Activated naive CD4-positive, alpha-beta T cell treated with anti-CD3 and anti-CD28 coated beads for 36 hours (primary cell): ENCODE results near the gene P2RY12. TPM values are rescaled to one million over a fixed set of nuclear protein-coding genes. Genes with fewer than 3 reads are reported as not detected.

ENCODE experiments used
- CTCF ChIA-PET: fragments of 350-600 bp; sonication (Branson Sonifier 250); formaldehyde crosslinking; loops from one replicate; lab custom pipeline; 2021; ENCODE audit warnings: antibody characterized with exemption; lab: Charles Lee
- DNase-seq: peaks from one replicate; pipeline ENCODE4 v3.0.0-alpha.2; 2020
- H3K27ac Mint-ChIP-seq: one replicate; pipeline ENCODE4 v1.8.0; 2021; ENCODE audit warnings: mild to moderate bottlenecking, mixed read lengths
- H3K27me3 Mint-ChIP-seq: one replicate; pipeline ENCODE4 v1.8.0; 2021; ENCODE audit warnings: low read depth, mixed read lengths
- H3K36me3 Mint-ChIP-seq: one replicate; pipeline ENCODE4 v1.8.0; 2021; ENCODE audit warnings: low read depth, mixed read lengths
- H3K4me1 Mint-ChIP-seq: one replicate; pipeline ENCODE4 v1.8.0; 2021; ENCODE audit warnings: low read depth, mixed read lengths
- H3K4me3 Mint-ChIP-seq: one replicate; pipeline ENCODE4 v1.8.0; 2021; ENCODE audit warnings: mild to moderate bottlenecking, moderate library complexity, mixed read lengths
- H3K9me3 Mint-ChIP-seq: one replicate; pipeline ENCODE4 v1.8.0; 2021; ENCODE audit warnings: mixed read lengths
- intact Hi-C: fragments of 100-400 bp; cut with micrococcal nuclease; formaldehyde crosslinking; loops from one replicate; pipeline ENCODE4 v1.15.1; 2023
- total RNA-seq, 2 experiments: library from RNA; stranded (reverse); gene quantifications; one replicate each; pipeline ENCODE4 v1.2.3, GENCODE V29; 2021

The P2RY12 gene
- not detected for total RNA-seq

GRCh38 chr3:151384741-151385174, at the start of gene P2RY12:
TSS of gene P2RY12 (minus strand) at chr3:151384753. CDS start at chr3:151338845, 45,908 bp downstream.
- H3K27me3 Mint-ChIP-seq, result no peaks in the 10 kb centered on the region
- no peak for DNase-seq
- H3K27ac Mint-ChIP-seq, result no peak within 1 kb of the TSS
- CTCF ChIA-PET, result no interaction called here
- no peaks in the 10 kb centered on the region for H3K36me3 Mint-ChIP-seq
- H3K4me1 Mint-ChIP-seq, result peaks cover 5% of the 10 kb centered on the region
- no peak within 1 kb of the TSS for H3K4me3 Mint-ChIP-seq
- no peaks in the 10 kb centered on the region for H3K9me3 Mint-ChIP-seq
- intact Hi-C loops, result no loop called here

GRCh38 chr3:151432616-151433372, 48.2 kb upstream of the P2RY12 start:
- no peaks in the 10 kb centered on the region for H3K4me1 Mint-ChIP-seq
- no peaks in the 10 kb centered on the region for H3K36me3 Mint-ChIP-seq
- no peak overlapping the region for H3K4me3 Mint-ChIP-seq
- CTCF ChIA-PET, result no interaction called here
- H3K9me3 Mint-ChIP-seq, result no peaks in the 10 kb centered on the region
- H3K27ac Mint-ChIP-seq, result no peak overlapping the region
- intact Hi-C loops, result no loop called here
- no peak for DNase-seq
- H3K27me3 Mint-ChIP-seq, result peaks cover 6% of the 10 kb centered on the region

DNA sequence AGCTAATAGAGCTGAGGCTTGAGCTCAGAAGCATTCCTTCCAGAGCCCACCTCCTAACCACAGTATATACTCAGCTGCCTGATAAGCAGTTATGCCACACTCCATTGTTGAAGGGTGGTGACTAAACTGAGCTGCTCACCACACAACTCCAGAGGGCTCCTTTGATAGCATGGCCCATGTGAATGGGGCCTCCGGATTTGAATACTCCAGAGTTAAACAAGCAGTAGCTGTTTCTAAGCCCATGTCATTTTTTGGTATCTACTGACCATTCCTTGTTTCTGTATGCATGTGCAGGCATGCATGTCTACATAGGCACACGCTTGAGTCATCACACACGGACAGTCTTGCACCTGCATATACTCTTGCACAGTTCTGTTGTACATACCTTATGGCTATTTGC, 47.4 kb upstream of the P2RY12 start:
- Mint-ChIP-seq H3K27ac (no peak overlapping the region), H3K36me3 (no peaks in the 10 kb centered on the region), H3K4me3 (no peak overlapping the region), H3K4me1 (no peaks in the 10 kb centered on the region), H3K27me3 (peaks cover 5% of the 10 kb centered on the region), H3K9me3 (no peaks in the 10 kb centered on the region)
- intact Hi-C loops, result no loop called here
- DNase-seq, result no peak
- CTCF ChIA-PET, result interaction anchor here (0.6 to 1.2 kb wide), 2 partner anchors 8 to 1041 kb away, joined by 3 read pairs; no protein-coding TSS in a partner anchor

GRCh38 chr3:151430821-151431484, 46.4 kb upstream of the P2RY12 start:
- intact Hi-C loops, result no loop called here
- no peak for DNase-seq
- no peaks in the 10 kb centered on the region for H3K36me3 Mint-ChIP-seq
- H3K4me3 Mint-ChIP-seq, result no peak overlapping the region
- no peaks in the 10 kb centered on the region for H3K9me3 Mint-ChIP-seq
- H3K27me3 Mint-ChIP-seq, result peaks cover 4% of the 10 kb centered on the region
- CTCF ChIA-PET, result interaction anchor here (1.2 kb wide), 1 partner anchor 9 kb away, joined by 3 read pairs; no protein-coding TSS in a partner anchor
- no peak overlapping the region for H3K27ac Mint-ChIP-seq
- H3K4me1 Mint-ChIP-seq, result no peaks in the 10 kb centered on the region

DNA sequence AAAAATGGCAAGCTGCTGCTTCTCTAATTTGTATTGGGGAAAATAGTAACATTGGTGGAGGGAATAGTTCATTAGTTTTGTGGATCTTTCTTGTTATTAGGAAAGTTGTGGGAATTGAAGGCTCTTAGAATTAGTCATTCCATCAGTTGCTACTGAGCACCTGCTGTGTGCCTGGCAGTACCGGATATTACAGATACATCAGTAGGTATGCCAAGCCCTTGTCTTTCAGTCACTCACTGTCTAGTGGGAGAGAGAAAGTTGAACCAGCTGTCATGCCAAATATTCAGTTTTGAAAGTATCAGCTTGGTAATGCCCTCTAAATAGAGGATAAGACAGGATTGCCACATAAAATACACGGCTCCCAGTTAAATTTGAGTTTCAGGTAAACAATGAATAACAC, 43.8 kb upstream of the P2RY12 start:
- Mint-ChIP-seq H3K9me3 (no peaks in the 10 kb centered on the region), H3K4me3 (no peak overlapping the region), H3K27me3 (peaks cover 4% of the 10 kb centered on the region), H3K27ac (no peak overlapping the region), H3K36me3 (no peaks in the 10 kb centered on the region), H3K4me1 (no peaks in the 10 kb centered on the region)
- CTCF ChIA-PET, result no interaction called here
- DNase-seq, result no peak
- intact Hi-C loops, result no loop called here

DNA sequence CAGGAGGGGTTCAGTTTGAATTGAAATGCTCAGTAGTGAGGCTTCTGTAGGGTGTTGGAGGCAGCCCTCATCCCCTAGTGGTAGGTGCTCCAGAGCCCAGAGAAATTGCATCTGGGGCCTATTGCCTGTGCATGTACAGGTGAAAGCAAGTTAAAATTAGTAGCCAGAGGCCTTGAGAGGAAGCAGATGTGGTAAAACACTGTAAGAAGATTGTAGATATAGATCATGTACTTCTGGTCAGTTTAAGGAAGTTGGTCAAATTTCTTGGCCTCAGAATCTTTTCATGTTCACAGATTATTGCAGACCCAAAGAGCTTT, 41.7 kb upstream of the P2RY12 start:
- no peaks in the 10 kb centered on the region for H3K9me3 Mint-ChIP-seq
- H3K4me3 Mint-ChIP-seq, result no peak overlapping the region
- CTCF ChIA-PET, result interaction anchor here (0.6 kb wide), 4 partner anchors 16 to 1521 kb away, joined by 3 to 5 read pairs (median 3); partner anchors contain the start of gene ERICH6
- no peaks in the 10 kb centered on the region for H3K4me1 Mint-ChIP-seq
- intact Hi-C loops, result no loop called here
- DNase-seq, result no peak
- H3K27me3 Mint-ChIP-seq, result peaks cover under 1% of the 10 kb centered on the region
- H3K27ac Mint-ChIP-seq, result no peak overlapping the region
- no peaks in the 10 kb centered on the region for H3K36me3 Mint-ChIP-seq

DNA sequence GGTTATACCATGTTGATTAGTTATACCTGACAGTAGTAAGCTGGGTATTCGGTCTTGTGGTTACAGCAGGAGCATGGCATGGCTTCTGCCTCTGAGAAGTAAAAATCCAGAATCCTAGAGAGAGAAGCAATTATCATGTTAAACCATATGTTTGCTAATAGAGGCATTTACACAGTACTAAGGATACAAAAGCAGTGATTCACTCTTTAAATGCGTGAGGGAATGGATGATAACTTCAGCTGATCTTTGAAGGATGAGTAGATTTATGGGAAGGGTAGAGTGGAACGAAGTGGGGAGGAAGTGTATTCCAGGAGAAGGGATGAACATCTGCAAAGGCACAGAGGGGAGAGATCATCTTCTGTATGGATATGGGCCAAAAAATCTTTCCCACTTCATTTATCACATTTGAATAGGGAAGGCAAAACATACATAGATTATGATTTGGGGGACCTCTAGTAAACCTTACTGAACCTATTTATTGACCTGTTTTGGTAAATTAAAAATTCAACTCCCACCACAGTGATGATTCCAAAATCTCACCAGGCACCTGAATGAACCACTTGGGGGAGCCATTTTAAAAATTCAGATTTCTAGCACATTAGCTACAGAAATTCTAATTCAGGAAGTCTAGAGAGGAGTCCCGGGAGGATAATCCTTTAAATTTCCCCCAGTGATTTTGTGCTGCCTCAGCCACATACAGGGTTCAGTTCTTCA, 41.2 kb upstream of the P2RY12 start:
- Mint-ChIP-seq H3K4me3 (no peak overlapping the region), H3K9me3 (no peaks in the 10 kb centered on the region), H3K36me3 (no peaks in the 10 kb centered on the region), H3K4me1 (no peaks in the 10 kb centered on the region), H3K27me3 (peaks cover 2% of the 10 kb centered on the region), H3K27ac (no peak overlapping the region)
- CTCF ChIA-PET, result interaction anchor here (0.6 kb wide), 4 partner anchors 98 to 1521 kb away, joined by 3 to 5 read pairs (median 3); partner anchors contain the start of gene ERICH6
- DNase-seq, result no peak
- intact Hi-C loops, result no loop called here

DNA sequence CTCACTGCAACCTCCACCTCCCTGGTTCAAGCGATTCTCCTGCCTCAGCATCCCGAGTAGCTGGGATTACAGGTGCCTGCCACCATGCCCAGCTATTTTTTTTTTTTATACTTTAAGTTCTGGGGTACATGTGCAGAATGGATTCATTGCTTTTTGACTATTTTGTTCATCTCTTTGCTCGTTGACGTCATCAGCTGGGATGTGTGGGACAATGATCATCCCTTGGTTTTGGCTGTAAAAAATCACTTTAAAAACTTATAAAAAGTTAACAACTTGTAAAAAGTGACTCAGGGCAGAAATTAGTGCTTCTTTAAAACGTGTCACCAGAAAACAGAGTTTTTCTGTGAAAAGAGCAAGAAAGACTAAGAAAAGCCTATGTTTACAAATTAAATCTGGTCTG, 38.5 kb upstream of the P2RY12 start:
- no peak overlapping the region for H3K4me3 Mint-ChIP-seq
- intact Hi-C loops, result no loop called here
- CTCF ChIA-PET, result no interaction called here
- no peak for DNase-seq
- no peaks in the 10 kb centered on the region for H3K36me3 Mint-ChIP-seq
- H3K27me3 Mint-ChIP-seq, result peaks cover 2% of the 10 kb centered on the region
- H3K27ac Mint-ChIP-seq, result no peak overlapping the region
- no peaks in the 10 kb centered on the region for H3K4me1 Mint-ChIP-seq
- H3K9me3 Mint-ChIP-seq, result no peaks in the 10 kb centered on the region

DNA sequence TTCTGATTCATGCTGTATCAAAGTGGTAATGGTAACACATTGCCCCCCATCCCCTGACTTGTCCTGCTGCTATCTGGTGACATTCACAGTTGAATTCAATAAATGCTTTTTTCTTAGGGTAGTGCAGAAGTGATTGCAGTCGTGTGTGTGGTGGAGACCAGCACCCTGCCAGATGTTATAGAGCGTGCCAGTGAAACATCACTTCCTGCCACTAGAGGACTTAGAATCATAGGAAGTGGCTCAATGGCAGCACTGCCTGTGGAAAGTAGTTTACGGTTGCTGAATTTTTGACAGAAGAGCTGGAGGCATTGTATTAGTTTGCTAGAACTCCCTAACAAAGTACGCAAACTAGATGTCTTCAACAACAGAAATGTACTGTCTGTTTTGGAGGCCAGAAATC, 37.4 kb upstream of the P2RY12 start:
- Mint-ChIP-seq H3K4me1 (no peaks in the 10 kb centered on the region), H3K36me3 (no peaks in the 10 kb centered on the region), H3K27ac (no peak overlapping the region), H3K4me3 (no peak overlapping the region), H3K9me3 (no peaks in the 10 kb centered on the region), H3K27me3 (peaks cover 2% of the 10 kb centered on the region)
- no peak for DNase-seq
- intact Hi-C loops, result no loop called here
- CTCF ChIA-PET, result no interaction called here

- CTCF ChIA-PET, result no interaction called here
- H3K27ac Mint-ChIP-seq, result no peak overlapping the region
- no peak overlapping the region for H3K4me3 Mint-ChIP-seq
- intact Hi-C loops, result no loop called here
- H3K9me3 Mint-ChIP-seq, result no peaks in the 10 kb centered on the region
- peaks cover 2% of the 10 kb centered on the region for H3K27me3 Mint-ChIP-seq
- no peak for DNase-seq
- H3K4me1 Mint-ChIP-seq, result no peaks in the 10 kb centered on the region
- H3K36me3 Mint-ChIP-seq, result no peaks in the 10 kb centered on the region
Observed at GRCh38 chr3:151419806-151420205, 35.3 kb upstream of the P2RY12 start.

DNA sequence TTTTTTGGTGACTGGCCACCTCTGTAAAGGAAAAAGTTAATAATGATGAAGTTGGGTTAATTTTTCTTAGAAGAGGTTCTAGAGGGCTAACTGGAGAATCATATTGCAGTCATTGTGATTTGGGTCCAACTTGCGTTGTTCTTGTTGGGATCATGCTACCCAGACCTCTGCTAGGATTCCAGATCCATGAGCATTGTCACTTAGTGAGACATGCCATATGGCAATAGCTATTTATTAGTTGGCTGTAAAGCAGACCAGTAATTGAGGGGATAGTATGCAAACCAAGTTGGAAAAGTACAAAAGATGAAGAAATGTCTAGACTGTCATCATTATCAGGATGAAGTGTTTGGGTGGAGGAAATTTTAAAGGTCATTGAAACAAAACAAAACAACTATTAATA, 30.7 kb upstream of the P2RY12 start:
- no peak overlapping the region for H3K4me3 Mint-ChIP-seq
- intact Hi-C loops, result no loop called here
- DNase-seq, result no peak
- no peaks in the 10 kb centered on the region for H3K36me3 Mint-ChIP-seq
- H3K27me3 Mint-ChIP-seq, result no peaks in the 10 kb centered on the region
- H3K9me3 Mint-ChIP-seq, result peaks cover 2% of the 10 kb centered on the region
- no peaks in the 10 kb centered on the region for H3K4me1 Mint-ChIP-seq
- CTCF ChIA-PET, result no interaction called here
- H3K27ac Mint-ChIP-seq, result no peak overlapping the region

GRCh38 chr3:151412989-151413388, 28.4 kb upstream of the P2RY12 start:
- peaks cover 2% of the 10 kb centered on the region for H3K9me3 Mint-ChIP-seq
- intact Hi-C loops, result no loop called here

More at GRCh38 chr3:151412989-151413388, 28.4 kb upstream of the P2RY12 start:
- H3K27me3 Mint-ChIP-seq, result no peaks in the 10 kb centered on the region
- DNase-seq, result no peak
- H3K4me1 Mint-ChIP-seq, result no peaks in the 10 kb centered on the region
- no peaks in the 10 kb centered on the region for H3K36me3 Mint-ChIP-seq
- CTCF ChIA-PET, result interaction anchor here (0.6 kb wide), 1 partner anchor 47 kb away, joined by 4 read pairs; no protein-coding TSS in a partner anchor
- H3K4me3 Mint-ChIP-seq, result no peak overlapping the region
- H3K27ac Mint-ChIP-seq, result no peak overlapping the region
